IPS DF 6.9 (cell line): ENCODE results near the gene SPECC1.

Experiments
- DNase-seq: peaks from one replicate; pipeline ENCODE4 v3.0.0-alpha.2; 2013; ENCODE audit warnings: low read depth, low spot score
- H3K27ac ChIP-seq: one replicate; pipeline ENCODE4 v1.5.1; 2013; ENCODE audit warnings: low read length, control low read depth
- H3K27me3 ChIP-seq: 2 replicates; pipeline ENCODE4 v1.6.1; 2013; ENCODE audit warnings: mild to moderate bottlenecking, low read length; ENCODE audit not compliant: control insufficient read depth, insufficient read depth
- H3K36me3 ChIP-seq: 2 replicates; pipeline ENCODE4 v1.6.1; 2013; ENCODE audit warnings: low read length; ENCODE audit not compliant: control insufficient read depth, insufficient read depth
- H3K4me1 ChIP-seq: 2 replicates; pipeline ENCODE4 v1.6.1; 2013; ENCODE audit warnings: low read length; ENCODE audit not compliant: control insufficient read depth, insufficient read depth
- H3K4me3 ChIP-seq: 2 replicates; pipeline ENCODE4 v1.5.1; 2013; ENCODE audit warnings: mild to moderate bottlenecking, low read length
- H3K9me3 ChIP-seq: 2 replicates; pipeline ENCODE4 v1.6.1; 2013; ENCODE audit warnings: low read length, inconsistent platforms; ENCODE audit not compliant: control insufficient read depth, insufficient read depth
- WGBS: extraction: QIAGEN DNeasy Blood & Tissue Kit; methylation state at CpG from one replicate; pipeline ENCODE4 v1.1.7; 2013; ENCODE audit warnings: mixed read lengths, missing lambda C conversion rate; ENCODE audit not compliant: insufficient read length, insufficient coverage; 5-methylcytosine and 5-hydroxymethylcytosine counted together

SPECC1 gene

DNA sequence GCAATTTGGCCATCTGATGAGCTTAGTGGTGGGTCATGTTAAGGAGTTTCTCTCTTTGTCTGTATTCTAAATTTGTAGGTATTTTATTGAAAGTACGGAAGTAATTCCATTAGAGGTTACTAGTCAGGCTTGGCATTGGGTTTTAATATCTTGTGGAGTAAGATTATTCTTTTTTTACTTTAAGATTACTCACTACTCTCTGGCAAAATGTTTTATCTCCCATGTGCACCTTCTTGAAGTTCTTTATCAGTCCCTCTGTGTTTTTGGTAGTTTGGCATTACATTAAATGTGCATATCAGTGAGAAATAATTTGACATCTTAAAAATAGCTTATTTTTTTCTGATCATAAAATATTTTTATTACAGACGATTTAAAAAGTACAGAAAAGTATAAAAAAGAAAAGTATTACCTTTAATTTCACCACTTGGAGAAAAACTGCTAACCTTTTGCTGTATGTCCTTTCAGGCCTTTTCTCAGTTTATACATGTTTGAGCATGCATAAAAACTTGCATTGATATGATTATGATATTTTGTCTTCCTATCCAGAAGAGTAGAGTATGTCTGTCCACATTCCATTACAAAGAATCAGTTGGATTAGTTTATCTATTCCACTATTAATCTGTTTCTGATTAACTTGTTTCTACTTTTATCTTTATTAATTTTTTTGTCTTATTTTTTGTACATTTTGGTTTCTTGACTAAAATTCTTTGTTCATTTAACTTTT lies 198.3 kb downstream of the SPECC1 start:
- peaks cover 4% of the 10 kb centered on the region for H3K4me1 ChIP-seq
- no CpG with 5 or more reads among the region's 2 CpGs for WGBS
- H3K27me3 ChIP-seq, result no peaks in the 10 kb centered on the region
- H3K9me3 ChIP-seq, result no peaks in the 10 kb centered on the region
- H3K4me3 ChIP-seq, result no peak overlapping the region
- H3K27ac ChIP-seq, result no peak overlapping the region
- peaks cover 3% of the 10 kb centered on the region; the same call in 1 of the 2 replicates for H3K36me3 ChIP-seq
- no peak for DNase-seq

GRCh38 chr17:20208717-20209116 lies 199.6 kb downstream of the SPECC1 start:
- Histone ChIP-seq H3K36me3 (peaks cover 3% of the 10 kb centered on the region; the same call in 1 of the 2 replicates), H3K9me3 (no peaks in the 10 kb centered on the region), H3K27me3 (no peaks in the 10 kb centered on the region), H3K4me1 (0 out of 2 replicates have a peak, but pooled peaks cover 1% of the 10 kb centered on the region), H3K27ac (no peak overlapping the region), H3K4me3 (no peak overlapping the region)
- no CpG with 5 or more reads among the region's 3 CpGs for WGBS
- no peak for DNase-seq

DNA sequence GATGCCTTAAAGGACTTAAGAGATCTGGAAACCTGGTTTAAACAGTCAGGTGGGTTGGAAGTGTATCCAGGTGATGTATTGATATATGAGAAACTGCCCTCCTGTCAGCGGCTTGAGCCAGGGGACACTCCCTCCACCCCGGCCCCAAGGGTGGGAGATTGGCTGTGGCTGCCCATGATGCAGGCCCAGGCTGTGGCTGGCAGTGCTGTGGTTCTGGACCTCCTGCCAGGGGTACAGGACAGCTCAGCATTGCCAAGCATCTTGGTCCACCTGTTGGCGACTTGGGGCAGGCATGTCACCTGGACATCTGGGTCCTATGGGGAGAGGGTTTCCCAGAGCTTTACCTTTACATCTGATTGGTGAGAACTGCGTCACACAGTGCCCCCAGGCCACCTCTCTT lies 201.0 kb downstream of the SPECC1 start:
- no peak for DNase-seq
- WGBS, result no CpG with 5 or more reads among the region's 4 CpGs
- Histone ChIP-seq H3K36me3 (no peaks in the 10 kb centered on the region; the same call in 1 of the 2 replicates), H3K9me3 (no peaks in the 10 kb centered on the region), H3K4me1 (0 out of 2 replicates have a peak, but pooled peaks cover 1% of the 10 kb centered on the region), H3K27me3 (no peaks in the 10 kb centered on the region), H3K27ac (no peak overlapping the region), H3K4me3 (no peak overlapping the region)

- WGBS, result no CpG with 5 or more reads among the region's 8 CpGs
Measured at GRCh38 chr17:20210614-20211013, 201.5 kb downstream of the SPECC1 start.

DNA sequence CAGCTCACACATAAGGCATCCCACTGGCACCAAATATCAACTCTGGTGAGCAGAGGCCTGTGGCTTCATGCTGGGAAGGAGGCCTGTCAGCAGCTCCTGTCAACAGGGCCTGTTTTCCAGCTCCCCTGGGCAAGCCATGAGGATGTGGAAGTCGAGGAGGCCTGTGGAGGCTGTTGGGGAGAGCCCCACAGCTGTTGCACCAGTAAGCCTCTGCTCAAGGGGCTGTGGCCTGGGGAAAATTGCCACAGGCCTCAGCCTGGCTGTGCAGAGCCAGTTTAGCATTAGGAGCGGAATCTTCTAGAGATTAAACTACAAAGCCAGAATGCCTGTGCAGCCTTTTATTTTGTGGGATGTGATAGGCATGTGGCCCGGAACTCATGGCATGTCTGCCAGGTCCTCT lies 202.1 kb downstream of the SPECC1 start:
- no peaks in the 10 kb centered on the region for H3K9me3 ChIP-seq
- DNase-seq, result no peak

More at GRCh38 chr17:20210614-20211013, 201.5 kb downstream of the SPECC1 start:
- DNase-seq, result no peak
- Histone ChIP-seq H3K4me3 (no peak overlapping the region), H3K27ac (no peak overlapping the region), H3K4me1 (0 out of 2 replicates have a peak, but pooled peaks cover 1% of the 10 kb centered on the region), H3K27me3 (no peaks in the 10 kb centered on the region), H3K36me3 (no peaks in the 10 kb centered on the region; the same call in 1 of the 2 replicates), H3K9me3 (no peaks in the 10 kb centered on the region)

DNA sequence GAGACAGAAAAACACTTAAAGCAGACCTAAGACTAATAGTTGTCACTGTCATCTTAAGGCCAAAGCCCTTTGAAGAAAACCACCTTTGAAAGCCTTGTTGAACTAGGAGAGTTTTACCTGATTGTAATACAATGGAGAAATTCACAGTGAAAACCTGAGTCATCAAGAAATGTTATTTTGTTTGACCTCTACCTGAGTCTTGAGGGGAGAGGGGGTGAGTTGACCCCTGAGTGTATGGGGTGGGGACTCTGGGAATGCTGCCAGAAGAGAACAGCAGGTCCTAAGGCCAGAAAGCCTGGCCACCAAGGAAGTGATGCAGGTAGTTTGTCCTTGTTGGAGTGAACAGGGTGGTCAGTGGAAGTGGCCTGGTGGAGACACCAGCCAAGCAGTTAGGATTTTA lies 204.3 kb downstream of the SPECC1 start:
- Histone ChIP-seq H3K36me3 (no peaks in the 10 kb centered on the region; the same call in 1 of the 2 replicates), H3K27me3 (no peaks in the 10 kb centered on the region), H3K9me3 (no peaks in the 10 kb centered on the region), H3K27ac (no peak overlapping the region), H3K4me1 (peaks cover 4% of the 10 kb centered on the region), H3K4me3 (no peak overlapping the region)
- DNase-seq, result no peak

More for the DNA sequence above, 202.1 kb downstream of the SPECC1 start:
- Histone ChIP-seq H3K36me3 (no peaks in the 10 kb centered on the region; the same call in 1 of the 2 replicates), H3K4me1 (peaks cover 2% of the 10 kb centered on the region; the same call in 1 of the 2 replicates), H3K27me3 (no peaks in the 10 kb centered on the region), H3K4me3 (no peak overlapping the region), H3K27ac (no peak overlapping the region)
- WGBS, result no CpG with 5 or more reads among the region's 3 CpGs

- DNase-seq, result no peak
- no peak overlapping the region for H3K4me3 ChIP-seq
- no peaks in the 10 kb centered on the region for H3K9me3 ChIP-seq
- WGBS, result no CpG with 5 or more reads among the region's 8 CpGs
- H3K27ac ChIP-seq, result no peak overlapping the region
- no peaks in the 10 kb centered on the region for H3K27me3 ChIP-seq
- H3K36me3 ChIP-seq, result no peaks in the 10 kb centered on the region; the same call in 1 of the 2 replicates
- H3K4me1 ChIP-seq, result peaks cover 4% of the 10 kb centered on the region
Measured at GRCh38 chr17:20214794-20215193, 205.6 kb downstream of the SPECC1 start.

DNA sequence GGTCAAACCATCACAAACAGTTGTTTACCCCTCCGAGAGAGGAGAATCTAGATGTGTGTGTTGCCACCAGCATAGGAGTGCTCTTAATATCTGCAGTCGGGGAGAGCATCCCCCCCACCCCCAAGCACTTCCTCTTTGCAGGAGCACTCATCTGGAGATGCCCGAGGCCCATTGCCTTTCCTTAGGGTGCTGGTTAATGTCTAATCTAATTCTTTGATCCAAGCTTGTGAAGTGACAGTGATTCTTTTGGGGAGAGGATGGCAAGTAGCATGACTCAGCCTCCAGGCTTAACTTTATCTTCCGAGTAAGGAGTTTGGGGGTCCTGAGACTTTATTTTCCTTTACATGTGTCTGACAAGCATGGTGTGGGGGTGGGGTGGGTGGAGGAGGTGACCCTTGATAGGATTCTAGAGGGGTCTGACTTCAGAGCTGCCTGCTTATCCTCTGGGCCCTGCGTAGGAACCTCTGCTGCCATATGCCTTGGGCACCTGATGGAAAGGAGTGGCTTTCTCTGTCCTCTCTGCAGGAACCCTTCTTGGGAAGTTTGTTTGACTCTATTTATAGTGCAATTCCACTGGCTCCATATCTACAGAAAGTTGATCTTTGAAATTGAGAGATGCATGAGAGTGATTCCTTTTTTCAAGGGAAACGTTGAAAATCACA lies 207.1 kb downstream of the SPECC1 start:
- Histone ChIP-seq H3K27me3 (no peaks in the 10 kb centered on the region), H3K27ac (no peak overlapping the region), H3K36me3 (no peaks in the 10 kb centered on the region; the same call in 1 of the 2 replicates), H3K9me3 (no peaks in the 10 kb centered on the region), H3K4me3 (no peak overlapping the region), H3K4me1 (peaks cover 4% of the 10 kb centered on the region)
- no peak for DNase-seq
- WGBS, result no CpG with 5 or more reads among the region's 6 CpGs

- Histone ChIP-seq H3K27me3 (no peaks in the 10 kb centered on the region), H3K36me3 (no peaks in the 10 kb centered on the region), H3K27ac (no peak overlapping the region), H3K9me3 (no peaks in the 10 kb centered on the region), H3K4me3 (no peak overlapping the region), H3K4me1 (peaks cover 4% of the 10 kb centered on the region)
- no CpG with 5 or more reads among the region's 3 CpGs for WGBS
- no peak for DNase-seq
Measured at GRCh38 chr17:20216853-20217252, 207.7 kb downstream of the SPECC1 start.

- H3K9me3 ChIP-seq, result no peaks in the 10 kb centered on the region
- no CpG with 5 or more reads among the region's 4 CpGs for WGBS
- H3K27ac ChIP-seq, result no peak overlapping the region
- peaks cover 4% of the 10 kb centered on the region for H3K4me1 ChIP-seq
- no peaks in the 10 kb centered on the region for H3K27me3 ChIP-seq
- H3K4me3 ChIP-seq, result no peak overlapping the region
- no peaks in the 10 kb centered on the region for H3K36me3 ChIP-seq
- no peak for DNase-seq
Measured at GRCh38 chr17:20217677-20218076, 208.5 kb downstream of the SPECC1 start.
